ENCODE measurements around the gene NKX2-2.
"Not testable (repeated sequence)": the region's sequence is repeated elsewhere in the genome, so short reads cannot be mapped to it uniquely, and the experiment has no call there.

NKX2-2 gene

DNA sequence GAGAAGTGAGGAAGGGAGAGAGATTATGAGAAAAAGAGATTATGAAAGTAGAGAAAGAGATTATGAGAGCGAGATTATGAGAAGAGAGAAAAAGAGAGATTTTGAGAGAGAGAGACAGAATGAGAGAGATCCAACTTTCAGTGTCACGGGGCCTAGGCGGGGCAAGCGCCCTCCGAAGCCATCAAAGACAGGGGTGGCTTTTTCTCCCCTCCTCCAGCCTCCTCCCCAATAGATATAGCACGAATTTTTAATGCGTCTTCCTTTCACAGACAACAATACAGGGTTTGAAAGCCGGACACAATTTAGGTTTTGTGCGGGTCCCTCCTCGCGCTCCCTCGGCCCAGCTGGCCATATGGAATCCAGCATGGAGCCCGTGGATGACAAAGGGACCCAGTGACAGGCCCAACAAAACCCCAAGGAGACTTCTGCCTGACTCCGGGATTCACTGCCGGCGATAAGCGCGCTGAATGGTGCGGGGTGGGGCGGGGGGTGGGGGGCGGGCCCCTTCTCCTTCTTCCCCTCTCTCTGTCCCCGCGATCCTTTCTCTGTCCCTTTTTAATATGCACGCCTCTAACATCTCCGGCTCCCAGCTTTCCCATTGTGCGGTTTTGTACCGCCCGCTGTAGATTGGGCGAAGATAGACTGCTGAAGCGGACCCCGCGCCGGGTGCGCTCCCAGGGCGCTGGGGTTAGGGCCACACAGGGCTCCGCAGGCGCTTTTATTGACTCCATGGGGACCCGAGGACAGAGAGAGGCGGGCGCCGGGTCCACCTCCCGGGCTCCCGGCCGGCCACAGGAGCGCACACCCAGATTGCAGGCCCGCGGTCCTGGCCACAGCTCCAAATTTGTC, 5.4 kb downstream of the NKX2-2 start:
- DNase-seq: no peak

DNA sequence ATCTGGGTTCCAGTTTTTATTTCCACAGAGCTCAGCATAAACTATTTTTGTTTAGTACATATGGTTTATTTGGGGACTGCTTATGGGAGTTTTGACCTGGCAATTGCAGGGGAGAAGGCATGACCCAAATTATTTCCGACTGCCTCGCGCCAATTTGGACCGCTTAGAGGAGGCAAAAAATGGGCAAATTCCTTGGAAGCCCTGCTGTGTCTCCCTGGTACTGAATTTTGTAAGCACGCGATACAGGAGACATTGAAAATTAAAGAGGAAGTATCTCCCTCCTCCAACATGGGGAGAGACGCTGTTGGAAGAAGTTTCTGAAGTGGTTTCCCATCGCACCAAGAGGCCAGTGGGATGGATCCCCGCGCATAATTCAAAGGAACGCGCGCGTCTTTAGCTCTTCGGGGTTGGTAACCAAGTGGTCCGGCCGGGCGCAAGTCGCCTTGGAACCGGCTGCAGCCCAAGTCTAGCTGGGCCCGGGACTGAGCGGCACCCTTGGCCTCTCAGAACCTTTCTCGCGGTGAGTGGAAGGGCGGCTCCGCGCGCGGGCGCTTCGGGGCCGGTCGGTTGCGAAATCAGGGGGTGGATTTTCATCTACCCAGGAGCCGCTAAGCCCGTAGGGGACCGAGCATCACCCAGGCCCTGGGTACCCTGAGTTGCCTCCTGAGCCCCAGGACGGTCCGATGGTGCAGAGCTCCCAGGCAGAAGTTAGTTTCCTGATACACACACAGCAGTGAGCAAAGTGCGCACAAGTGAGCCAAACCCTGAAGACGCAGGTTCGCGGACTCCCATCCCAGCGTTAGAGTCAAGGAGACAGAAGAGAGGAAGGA, 6.2 kb downstream of the NKX2-2 start:
- no peak for DNase-seq

DNA sequence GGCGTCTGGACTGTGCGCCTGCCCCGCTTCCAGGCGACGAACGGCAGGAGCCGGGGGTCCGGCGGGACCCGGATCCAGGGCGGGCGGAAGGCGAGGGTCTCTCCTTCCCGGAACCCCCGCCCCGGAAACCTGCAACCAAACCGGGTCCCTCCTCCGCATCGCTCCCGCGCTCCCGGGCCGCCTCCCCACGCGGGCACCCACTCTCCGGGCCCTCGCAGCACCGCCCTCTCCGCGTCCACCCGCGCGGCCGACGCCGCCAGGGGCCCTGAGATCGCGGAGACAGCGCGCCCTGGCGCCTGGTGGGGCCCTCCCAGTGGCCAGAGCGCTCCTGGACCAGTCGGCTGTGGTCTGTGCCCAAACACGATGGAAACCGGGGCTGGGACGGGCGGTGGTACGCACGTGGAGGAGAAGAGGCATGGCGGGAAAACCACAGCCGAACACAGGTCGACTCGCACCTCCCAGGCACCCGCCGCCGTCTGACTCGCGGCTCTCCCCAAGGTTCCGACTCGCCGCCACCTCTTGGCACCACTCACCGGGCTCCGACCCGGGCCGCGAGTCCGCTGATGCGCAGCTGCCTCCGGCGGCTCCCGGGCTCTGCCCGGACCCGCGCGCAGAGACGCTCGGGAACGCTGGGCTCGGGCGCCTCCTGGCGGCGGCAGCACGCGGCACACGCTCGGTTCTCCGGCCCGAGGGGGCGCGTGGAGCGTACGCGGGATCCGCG, 7.9 kb downstream of the NKX2-2 start:
- DNase-seq: no peak

DNA sequence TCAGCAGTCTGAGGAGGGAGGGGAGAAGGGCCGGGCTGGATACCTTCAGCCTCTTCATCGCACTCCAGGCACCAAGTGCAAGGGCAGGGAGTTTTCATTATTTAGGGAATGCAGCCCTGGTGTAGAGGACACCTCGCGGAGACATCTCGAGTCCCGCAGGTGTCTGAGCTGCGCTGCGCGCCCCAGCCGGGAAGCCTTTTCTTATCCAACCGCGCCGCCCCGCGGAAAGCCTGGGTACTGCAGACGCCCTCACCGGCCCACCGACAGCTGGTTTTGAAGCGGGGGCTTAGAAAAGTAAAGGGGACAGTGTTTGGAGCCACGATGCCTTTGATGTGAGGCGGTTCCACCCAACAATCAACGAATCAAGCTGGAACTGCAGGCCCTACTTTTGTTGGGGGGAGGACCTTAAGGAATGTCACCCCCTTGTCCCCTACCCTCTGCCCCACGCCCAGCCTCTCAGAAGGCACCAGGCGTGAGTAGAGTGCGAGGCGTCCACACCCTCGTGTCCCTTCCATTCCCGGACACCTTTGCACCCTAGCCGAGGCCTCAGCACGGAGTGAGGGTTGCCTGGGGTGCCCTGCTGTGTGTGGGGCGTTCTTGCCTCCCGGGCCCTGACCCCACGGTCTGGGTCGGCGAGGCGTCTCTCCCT, 8.6 kb downstream of the NKX2-2 start:
- DNase-seq: peak; percentile 18

DNA sequence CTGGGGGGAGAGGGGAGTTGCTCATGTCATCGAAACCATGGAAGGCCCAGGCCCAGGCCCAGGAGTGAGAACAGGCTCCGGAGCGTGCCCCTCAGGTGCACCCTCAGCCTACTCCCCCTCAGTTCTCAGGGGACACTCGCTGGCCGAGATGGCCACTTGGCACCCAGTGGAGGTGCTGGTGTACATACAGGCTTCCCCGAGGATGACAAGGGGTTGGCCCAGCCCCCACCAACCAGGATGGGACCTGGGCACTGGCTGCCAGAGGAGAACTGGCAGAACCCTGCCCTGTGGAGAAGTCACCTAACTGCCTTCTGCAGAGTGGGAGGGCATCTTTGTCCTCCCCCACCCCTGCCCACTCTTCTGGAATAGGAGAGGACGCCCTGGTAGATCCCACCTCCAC, 9.5 kb downstream of the NKX2-2 start:
- no peak for DNase-seq

DNA sequence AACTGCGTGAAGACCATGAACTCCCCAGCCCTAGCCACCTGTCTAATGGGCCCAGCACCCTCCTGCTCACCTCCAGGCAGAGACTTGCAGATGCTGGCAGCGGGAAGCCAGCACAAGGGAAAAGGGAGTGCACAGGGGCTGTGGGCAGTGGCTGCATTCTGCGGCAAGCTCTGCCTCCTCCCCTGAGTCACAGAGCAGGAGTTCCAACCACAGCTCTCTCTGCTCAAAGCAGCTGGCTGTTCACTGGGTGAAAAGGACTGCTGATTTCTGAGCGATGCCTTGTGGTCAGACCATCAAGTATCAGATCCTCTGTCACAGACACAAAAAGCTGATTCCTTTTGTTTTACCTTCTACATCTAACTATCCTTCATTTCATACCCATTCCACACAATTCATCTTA, 10.5 kb downstream of the NKX2-2 start:
- no peak for DNase-seq

DNA sequence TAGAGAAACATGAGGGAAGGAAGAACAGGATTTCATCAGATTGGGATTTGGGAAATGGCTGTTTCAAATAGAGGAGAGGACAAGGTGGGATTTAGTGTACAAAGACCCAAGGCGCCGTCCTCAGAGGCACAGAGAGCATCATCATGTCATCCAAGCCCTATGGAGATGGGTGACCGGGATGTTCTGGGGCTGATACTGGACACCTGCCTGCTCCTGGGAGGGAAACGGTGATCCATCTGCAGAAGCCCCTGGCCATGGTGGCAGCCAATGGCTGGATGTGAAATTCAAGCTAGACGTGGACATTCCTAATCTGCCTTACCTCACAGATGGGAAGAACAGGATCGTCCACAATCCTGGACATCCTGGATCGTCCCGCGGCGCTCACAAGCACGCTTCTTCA, 12.7 kb downstream of the NKX2-2 start:
- no peak for DNase-seq

DNA sequence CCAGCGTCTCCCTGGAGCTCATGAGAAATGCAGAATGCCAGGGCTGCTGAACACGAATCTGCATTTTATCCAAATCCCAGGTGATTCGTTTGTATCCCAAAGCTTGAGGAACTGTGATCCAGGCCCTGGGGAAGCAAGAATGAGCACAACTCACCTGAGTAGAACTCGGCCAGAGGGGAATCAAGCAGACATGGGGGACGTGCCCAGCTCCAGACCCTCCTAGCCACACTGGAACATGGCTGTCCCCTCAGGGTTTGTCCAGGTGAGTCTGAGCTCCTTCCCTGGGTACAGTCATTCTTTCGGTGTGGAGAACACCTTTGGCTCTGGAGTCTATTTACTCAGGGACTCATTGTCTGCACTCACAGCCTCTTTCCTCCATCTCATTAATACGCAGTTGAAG, 13.3 kb downstream of the NKX2-2 start:
- DNase-seq: no peak

DNA sequence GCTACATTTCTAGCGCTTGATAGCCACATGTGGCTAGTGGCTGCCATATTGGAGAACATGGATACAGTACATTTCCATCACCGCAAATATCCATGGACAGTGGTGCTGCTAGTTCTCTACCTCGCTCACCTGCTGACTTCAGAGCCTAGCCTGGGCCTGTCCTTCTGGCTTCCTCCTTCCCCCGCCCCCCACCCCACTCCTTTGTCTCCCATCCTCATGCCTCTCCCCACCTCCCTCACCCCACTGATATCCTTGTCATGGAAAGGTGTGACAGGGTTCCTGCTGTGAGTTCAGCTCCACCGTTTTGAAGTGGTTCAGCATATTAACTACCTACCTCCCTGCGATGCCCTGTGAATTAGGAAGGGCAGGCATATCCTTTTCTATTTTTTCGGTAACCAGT, 14.2 kb downstream of the NKX2-2 start:
- no peak for DNase-seq

DNA sequence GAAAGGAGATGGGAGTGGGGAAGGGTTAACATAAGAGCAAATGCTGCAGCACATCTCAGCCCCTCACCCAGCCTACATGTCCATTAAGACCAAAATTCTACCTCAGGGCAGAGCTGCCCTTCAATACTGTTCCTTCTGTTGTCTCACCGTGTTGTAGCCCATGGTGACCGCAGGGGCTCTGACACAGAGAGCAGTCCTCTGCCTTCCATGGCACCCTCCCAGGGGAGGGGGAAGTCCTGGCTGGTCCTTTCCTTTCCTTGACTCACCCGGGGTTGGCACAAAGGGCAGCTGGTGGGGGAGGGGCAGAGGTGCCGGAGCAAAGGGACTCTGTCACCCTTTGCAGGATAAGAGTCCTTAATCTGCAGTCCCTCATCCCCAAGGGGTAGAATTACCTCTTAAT, 15.2 kb downstream of the NKX2-2 start:
- DNase-seq: no peak

DNA sequence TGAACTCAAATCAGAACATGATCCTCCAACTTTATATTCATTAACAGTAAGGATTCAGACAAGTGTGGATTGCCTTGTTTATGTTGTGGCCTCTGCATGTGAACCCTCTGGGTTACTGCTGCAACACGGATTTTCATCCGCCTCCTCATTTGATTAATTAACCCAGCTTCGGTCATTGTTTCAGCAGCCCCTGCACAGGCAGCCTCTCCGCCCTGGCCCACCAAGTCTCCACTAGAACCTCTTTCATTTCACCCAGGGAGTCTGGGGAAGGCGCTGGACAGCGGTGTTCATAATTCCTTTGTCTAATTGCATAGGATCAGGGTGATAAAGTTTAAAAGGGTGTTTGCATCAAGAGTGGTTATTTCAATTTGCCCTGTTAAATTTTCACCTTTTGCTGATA, 15.7 kb downstream of the NKX2-2 start:
- DNase-seq: no peak

DNA sequence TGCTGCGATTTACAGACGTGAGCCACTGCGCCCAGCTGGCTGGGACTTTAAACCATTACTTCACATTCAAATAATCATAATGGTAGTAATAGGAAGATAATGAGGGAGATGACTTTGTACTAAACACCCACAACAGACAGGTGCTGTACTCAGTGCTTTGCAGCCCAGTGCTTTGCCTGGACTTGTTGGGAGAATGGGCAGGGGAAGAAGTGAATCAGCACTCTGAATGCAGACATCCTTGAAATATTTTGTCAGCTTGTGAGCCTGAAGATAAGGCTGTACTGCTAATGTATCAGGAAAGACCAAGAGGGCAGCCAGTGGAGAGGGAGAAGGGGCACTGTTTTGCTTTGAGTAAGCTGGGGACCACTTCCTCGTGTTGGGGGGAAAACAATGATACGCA, 17.4 kb downstream of the NKX2-2 start:
- DNase-seq: no peak

DNA sequence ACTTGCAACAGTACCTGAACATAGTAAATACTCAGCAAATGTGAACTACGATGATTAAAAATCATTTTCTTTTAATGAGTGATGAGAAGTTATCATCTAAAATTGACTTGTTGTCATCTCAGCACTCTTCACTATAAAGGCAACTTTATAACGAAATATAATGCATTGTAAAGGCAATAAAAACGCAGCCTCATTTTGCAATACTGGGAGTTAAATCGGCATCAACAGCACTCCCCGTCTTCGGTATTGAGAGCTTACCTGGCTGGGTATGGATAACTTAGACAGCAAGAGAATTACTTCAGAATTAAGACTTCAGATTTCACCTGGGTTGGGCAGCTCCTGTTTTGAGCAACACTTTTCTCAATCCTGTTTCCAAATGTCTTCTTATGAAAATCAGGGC, 20.8 kb downstream of the NKX2-2 start:
- DNase-seq: no peak

DNA sequence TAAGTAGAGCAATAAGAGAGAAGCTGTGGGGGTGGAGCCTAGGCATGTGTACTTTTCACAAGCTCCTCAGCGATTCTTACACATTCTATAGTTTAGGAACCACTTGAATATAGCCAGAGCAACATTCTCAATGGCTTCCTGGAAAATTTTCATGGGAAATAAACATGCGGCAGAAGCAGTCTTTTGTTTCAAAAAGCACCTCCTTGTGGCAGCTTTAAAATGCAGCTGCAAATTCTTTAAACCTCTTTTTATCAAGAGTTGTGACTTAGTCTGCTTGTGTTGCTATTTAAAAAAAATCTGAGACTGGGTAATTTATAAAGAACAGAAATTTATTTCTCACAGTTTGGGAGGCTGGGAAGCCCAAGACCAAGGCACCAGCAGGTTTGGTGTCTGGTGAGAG, 23.8 kb downstream of the NKX2-2 start:
- no peak for DNase-seq

DNA sequence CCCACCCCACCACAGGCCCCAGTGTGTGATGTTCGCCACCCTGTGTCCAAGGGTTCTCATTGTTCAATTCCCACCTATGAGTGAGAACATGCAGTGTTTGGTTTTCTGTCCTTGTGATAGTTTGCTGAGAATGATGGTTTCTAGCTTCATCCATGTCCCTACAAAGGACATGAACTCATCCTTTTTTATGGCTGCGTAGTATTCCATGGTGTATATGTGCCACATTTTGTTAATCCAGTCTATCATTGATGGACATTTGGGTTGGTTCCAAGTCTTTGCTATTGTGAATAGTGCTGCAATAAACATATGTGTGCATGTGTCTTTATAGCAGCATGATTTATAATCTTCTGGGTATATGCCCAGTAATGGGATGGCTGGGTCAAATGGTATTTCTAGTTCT, 33.7 kb downstream of the NKX2-2 start:
- not testable (repeated sequence) for DNase-seq

DNA sequence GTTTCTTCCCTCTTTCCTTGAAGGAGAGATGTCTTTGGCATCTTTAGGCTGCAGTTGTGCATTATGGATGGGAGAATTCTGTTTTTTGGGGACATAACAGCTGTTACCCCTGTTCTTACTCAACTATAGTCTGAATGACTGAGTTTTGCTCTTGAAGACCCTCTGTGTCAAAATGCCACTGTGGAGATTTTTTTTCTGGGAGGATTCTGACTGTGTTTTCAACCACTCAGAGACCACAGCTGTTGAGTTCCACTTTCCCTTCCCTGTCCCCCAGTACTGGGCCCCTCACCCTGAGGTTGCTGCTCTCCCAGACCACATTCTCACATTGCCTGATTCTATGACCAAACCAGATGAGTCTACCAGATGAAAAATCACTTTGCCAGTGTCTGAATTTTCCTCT, 48.1 kb downstream of the NKX2-2 start:
- no peak for DNase-seq

DNA sequence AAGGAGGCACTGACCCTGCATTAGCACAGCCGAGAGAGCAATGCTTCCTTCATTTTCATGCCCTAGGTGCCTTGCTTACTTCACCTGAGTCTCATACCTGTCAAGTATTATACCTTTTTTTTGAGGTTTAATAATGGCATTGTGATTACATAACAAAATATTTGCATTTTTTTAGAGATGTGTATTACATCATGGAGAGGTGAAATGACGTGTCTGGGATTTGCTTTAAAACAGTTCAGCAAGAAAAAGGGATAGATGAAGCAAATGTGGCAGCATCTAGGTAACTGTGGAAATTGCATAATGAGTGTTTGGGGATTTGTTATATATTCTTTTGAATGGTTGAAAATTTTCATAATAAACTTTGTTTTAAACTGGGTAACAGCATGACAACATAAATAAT, 48.9 kb downstream of the NKX2-2 start:
- no peak for DNase-seq
